C4-2B (cell line): ENCODE measurements around the gene MAPKAPK2.

Source experiments
- ZFX ChIP-seq: fragments of 450-650 bp; IDR thresholded peaks from 2 replicates; pipeline ENCODE4 v1.6.1; 2017
- TF ChIP-seq, protein P1 (sequence below): fragments of 450-650 bp; conservative IDR thresholded peaks from 2 replicates; pipeline ENCODE4 v1.5.1; 2017; ENCODE audit warnings: mild to moderate bottlenecking

DNA sequence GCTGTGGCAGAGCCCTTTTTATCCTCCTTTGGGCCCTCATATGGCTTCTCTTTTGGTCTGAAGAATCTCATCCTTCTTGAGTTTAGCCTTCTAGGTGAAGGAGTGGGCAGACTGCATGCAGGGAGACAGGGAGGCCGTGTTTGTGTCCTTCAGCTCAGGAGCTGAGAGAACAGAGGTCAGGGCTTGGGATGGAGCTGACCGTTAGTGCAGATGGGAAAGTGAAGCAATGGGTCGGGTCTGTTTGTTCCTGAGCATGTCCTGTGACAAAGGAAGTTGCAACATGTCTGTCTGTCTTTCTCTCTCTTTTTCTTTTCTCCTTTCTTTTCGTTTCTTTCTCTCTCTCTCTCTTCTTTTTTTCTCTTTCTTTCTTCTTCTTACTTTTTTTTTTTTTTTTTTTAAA is 14.9 kb downstream of the MAPKAPK2 start:
- TF ChIP-seq, protein P1, sequence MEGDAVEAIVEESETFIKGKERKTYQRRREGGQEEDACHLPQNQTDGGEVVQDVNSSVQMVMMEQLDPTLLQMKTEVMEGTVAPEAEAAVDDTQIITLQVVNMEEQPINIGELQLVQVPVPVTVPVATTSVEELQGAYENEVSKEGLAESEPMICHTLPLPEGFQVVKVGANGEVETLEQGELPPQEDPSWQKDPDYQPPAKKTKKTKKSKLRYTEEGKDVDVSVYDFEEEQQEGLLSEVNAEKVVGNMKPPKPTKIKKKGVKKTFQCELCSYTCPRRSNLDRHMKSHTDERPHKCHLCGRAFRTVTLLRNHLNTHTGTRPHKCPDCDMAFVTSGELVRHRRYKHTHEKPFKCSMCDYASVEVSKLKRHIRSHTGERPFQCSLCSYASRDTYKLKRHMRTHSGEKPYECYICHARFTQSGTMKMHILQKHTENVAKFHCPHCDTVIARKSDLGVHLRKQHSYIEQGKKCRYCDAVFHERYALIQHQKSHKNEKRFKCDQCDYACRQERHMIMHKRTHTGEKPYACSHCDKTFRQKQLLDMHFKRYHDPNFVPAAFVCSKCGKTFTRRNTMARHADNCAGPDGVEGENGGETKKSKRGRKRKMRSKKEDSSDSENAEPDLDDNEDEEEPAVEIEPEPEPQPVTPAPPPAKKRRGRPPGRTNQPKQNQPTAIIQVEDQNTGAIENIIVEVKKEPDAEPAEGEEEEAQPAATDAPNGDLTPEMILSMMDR: no peak
- TF ChIP-seq ZFX: no peak
